ENCODE measurements around the gene RASAL2. TPM values are rescaled to one million over a fixed set of nuclear protein-coding genes. Genes with fewer than 3 reads are reported as not detected.
"Not testable (repeated sequence)": the region's sequence is repeated elsewhere in the genome, so short reads cannot be mapped to it uniquely, and the experiment has no call there.

Gene RASAL2
- total RNA-seq, 1 donor from 2014 or later, result 29.0 TPM

GRCh38 chr1:178283409-178283808, 189.5 kb downstream of the RASAL2 start:
- DNase-seq, result no peak

- DNase-seq, result no peak
Measured at GRCh38 chr1:178284058-178284457, 190.2 kb downstream of the RASAL2 start.

GRCh38 chr1:178291166-178291565, 197.3 kb downstream of the RASAL2 start:
- no peak for DNase-seq

- no peak for DNase-seq
Measured at GRCh38 chr1:178294654-178295053, 200.8 kb downstream of the RASAL2 start.

- DNase-seq, result no peak
Measured at GRCh38 chr1:178300352-178300699, 206.4 kb downstream of the RASAL2 start.

- DNase-seq, result no peak
Measured at GRCh38 chr1:178301141-178301540, 207.2 kb downstream of the RASAL2 start.

GRCh38 chr1:178307264-178307663, 213.4 kb downstream of the RASAL2 start:
- DNase-seq, result no peak

- no peak for DNase-seq
Measured at GRCh38 chr1:178308438-178308837, 214.5 kb downstream of the RASAL2 start.

GRCh38 chr1:178310685-178311105, 216.8 kb downstream of the RASAL2 start:
- peak; percentile 79 for DNase-seq

GRCh38 chr1:178311164-178311563, 217.3 kb downstream of the RASAL2 start:
- DNase-seq, result peak; percentile 9

- DNase-seq, result not testable (repeated sequence)
Measured at GRCh38 chr1:178320280-178320982, 226.5 kb downstream of the RASAL2 start.

- DNase-seq, result no peak
Measured at GRCh38 chr1:178323067-178323466, 229.2 kb downstream of the RASAL2 start.

- DNase-seq, result no peak
Measured at GRCh38 chr1:178324003-178324402, 230.1 kb downstream of the RASAL2 start.

GRCh38 chr1:178328728-178329127, 234.8 kb downstream of the RASAL2 start:
- peak; percentile 41 for DNase-seq

- no peak for DNase-seq
Measured at GRCh38 chr1:178330153-178330552, 236.2 kb downstream of the RASAL2 start.

- no peak for DNase-seq
Measured at GRCh38 chr1:178330848-178331497, 237.1 kb downstream of the RASAL2 start.

- peak; percentile 55 for DNase-seq
Measured at GRCh38 chr1:178335426-178335825, 241.5 kb downstream of the RASAL2 start.

- no peak for DNase-seq
Measured at GRCh38 chr1:178337091-178337706, 243.3 kb downstream of the RASAL2 start.

- no peak for DNase-seq
Measured at GRCh38 chr1:178339834-178340233, 245.9 kb downstream of the RASAL2 start.

GRCh38 chr1:178341261-178341956, 247.5 kb downstream of the RASAL2 start:
- peak; percentile 76 for DNase-seq

GRCh38 chr1:178342745-178343144, 248.8 kb downstream of the RASAL2 start:
- no peak for DNase-seq

- peak; percentile 56 for DNase-seq
Measured at GRCh38 chr1:178344513-178345091, 250.7 kb downstream of the RASAL2 start.

GRCh38 chr1:178345238-178345637, 251.3 kb downstream of the RASAL2 start:
- peak; percentile 22 for DNase-seq

Measured in tongue (tissue), 2 donors.